CD4-positive, alpha-beta T cell treated with Interleukin-6 for 4 hours (primary cell): Measurements from ENCODE around the gene AUTS2.

ENCODE experiments used
- DNase-seq: peaks from one replicate; pipeline ENCODE4 v3.0.0-alpha.2; 2020; ENCODE audit warnings: mixed read lengths

AUTS2 gene

DNA sequence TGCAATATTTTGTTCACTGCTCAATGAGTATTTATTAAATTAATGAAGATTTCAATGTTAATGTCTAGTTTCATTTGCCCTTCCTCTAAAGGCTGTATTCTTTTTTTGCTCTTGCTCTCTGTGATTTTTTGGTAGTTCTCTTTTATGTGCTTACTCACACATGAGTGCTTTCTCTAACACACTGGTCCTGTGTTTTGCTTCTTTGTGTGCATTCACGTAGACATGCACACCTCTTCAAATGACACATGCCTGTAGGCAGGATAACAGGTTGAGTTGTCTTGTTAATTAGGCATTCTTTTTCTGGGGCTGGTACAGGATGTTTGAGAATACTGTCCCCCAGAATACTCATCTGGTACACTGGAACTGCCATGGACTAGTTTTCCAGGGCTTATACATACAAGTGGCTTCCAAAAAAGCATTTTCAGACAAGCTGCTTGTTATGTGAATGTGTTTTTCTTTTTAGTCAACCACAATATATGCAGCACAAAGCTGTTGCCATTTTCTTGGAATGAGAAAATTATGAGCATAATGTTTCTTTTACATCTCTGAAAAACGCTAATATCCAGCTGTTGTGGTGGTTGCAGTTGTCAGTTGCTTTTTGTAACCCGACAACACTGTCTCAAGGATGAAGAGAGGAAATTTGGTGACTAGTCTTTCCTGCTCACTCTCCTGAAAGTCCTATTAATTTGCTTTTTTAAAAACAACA, 416.4 kb downstream of the AUTS2 start:
- DNase-seq: no peak

DNA sequence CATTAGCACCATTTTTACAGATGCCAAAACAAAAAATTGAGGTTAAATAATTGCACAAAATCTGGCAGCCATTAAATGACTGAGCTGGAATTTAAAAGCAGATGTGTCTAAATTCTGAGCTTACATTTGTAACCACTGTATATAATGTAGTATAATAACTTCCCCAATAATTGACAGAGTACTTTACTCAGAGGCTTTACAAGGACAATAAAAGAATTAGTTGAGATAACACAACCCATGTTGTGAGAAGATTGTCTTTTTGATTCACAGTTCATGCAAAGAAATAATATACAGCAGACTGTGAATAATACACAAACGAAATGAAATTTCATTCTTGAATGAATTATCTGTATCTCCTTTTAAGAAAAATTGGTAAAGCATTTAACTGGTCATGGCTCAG, 417.1 kb downstream of the AUTS2 start:
- no peak for DNase-seq

DNA sequence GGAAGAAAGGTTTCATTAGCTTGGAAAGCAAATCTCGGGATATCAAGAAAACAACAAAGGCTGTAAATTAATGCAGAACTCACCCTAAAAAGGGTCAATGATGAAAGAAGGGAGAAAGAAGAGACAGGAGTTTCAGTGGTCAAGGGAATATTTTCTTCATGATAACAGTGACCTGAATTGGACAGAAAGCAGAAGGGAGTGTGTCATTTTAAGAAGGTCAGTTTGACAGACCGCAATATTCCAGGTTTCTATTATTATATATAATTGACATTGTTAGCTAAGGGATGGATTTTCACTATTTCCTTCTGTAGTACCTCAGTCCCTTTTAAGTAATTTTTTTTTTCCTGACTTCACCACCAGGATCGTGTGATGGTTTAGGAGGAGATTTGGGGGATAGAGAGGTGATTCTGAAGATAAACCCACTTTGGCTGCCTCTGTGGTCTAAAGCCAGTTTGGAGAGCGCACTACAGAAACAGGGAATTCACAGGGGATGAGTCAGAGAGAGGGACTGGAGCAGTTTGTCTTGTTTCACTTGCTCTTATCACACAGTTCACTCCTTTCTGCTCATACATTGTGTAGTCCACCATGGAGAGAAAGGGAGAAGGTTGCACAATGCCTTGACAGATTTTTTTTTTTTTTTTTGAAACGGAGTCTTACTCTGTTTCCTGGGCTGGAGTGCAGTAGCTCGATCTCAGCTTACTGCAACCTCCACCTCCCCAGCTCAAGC, 417.9 kb downstream of the AUTS2 start:
- DNase-seq: no peak

DNA sequence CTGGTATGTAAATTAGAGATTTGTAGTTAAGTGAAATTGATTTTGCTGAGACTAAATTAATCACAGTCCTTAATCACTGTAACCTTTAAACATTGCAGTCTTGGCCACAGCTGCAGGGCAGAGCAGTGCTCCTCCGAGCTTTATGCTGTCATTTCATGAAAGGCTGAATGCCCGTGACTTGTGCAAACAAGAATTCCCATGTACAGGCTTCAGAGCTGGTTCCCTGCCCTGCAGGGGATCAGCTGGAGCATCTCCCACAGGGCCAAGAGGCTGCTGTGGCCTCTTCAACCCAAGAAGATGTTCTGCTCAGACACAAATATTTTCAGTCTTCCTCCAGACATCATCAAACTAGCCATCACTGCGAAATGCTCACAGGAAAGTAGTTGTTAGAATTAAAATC, 419.1 kb downstream of the AUTS2 start:
- no peak for DNase-seq

DNA sequence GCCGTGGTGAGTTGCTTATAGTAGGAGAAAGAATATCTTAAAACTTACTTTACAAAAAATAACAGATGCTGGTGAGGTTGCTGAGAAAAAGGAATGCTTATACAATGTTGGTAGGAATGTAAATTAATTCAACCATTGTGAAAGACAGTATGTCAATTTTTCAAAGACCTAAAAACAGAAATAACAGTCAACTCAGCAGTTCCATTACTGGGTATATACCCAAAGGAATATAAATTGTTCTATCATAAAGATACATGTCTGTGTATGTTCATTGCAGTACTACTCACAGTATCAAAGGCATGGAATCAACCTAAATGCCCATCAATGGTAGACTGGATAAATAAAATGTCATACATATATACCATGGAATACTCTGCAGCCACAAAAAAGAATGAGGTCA, 420.4 kb downstream of the AUTS2 start:
- no peak for DNase-seq

DNA sequence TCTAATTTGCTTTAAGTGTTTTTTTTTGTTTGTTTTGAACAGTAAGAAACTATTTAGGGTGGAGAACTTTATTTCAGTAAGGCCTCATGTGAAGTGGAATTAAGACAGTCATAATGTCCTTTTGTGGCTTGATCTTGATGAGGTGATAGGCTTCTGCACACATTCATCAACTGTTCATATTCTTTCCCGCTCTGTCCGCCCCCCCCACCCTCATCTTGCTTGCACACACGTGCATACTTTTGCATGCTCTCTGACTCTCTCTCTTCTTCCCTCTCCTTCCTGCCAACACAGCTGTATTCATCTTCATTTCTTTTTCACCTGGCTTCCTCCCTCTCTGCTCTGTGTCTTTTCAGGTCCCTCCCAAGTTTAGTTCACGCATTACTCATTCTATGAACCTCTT, 429.6 kb downstream of the AUTS2 start:
- DNase-seq: no peak

DNA sequence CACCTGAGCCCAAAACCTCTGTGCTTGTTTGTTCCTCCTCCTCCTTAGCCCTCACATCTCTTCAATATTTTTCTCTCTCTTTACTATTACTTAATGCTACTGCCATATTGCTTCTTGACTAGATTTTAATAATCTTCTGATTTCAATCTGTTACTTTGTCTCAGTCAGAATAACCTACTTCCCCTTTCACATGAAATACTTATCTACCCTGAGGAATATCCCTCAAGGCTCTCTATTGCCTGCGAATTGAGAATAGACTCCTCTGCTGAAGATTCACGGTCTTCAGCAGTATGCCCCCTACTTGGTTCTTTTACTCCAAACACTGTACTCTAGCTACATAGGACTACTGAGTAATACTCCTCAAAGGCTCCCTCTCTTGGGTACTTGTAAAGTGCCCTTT, 430.3 kb downstream of the AUTS2 start:
- DNase-seq: no peak

DNA sequence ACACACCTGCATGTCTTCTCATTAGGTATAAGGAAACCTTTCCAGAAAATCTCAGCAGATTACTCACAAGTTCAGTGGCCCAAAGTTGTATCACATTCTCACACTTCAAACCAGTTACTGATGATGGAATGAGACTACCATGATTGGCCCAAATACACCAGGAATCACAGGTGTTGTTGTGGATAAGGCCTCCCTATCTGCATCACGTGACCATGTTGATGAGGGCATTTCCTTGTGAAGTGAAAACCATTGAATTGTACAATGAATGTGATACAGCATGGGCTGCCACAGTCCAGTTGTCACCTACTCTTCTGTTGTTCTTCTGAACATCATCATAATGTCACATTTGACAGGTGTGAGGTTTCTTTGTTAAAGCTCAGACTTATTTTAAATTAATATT, 431.7 kb downstream of the AUTS2 start:
- DNase-seq: no peak

DNA sequence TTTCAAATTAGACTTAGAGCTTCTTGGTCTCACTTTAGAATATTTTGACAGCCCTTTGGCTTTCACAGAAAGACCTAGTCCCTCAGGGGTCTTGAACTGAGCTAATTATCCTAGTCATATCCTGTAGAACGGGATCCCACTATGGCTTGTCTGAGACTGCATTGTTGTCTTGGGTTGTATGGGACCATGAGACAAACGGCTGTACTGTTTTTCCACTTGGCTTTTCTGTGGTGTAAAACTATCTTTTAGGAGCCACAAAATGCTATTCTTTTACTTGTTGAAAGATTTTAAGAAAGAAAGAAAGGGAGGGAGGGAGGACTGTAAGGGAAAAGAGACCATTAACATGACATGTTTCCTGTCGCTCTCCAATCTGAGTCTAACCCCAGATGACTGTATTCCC, 432.5 kb downstream of the AUTS2 start:
- DNase-seq: no peak

DNA sequence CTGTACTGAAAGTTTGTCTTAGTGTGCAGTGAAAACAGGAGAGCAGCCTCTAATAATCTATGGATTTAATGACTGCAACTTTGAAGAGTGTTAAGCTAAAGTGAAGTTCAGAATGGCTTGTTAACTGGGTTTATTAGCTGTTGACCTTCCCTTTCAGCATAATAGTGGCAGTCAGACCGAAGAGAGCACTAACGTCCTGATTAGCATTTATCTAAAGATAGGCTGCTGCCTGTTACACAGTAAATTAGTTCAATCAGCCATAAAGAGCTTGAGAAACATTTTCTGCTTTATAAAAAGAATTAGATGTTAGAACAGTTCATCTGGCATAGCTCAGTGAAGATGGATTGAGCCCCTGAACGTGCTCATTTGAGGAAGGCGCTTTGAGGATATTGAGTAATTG, 433.0 kb downstream of the AUTS2 start:
- DNase-seq: no peak

DNA sequence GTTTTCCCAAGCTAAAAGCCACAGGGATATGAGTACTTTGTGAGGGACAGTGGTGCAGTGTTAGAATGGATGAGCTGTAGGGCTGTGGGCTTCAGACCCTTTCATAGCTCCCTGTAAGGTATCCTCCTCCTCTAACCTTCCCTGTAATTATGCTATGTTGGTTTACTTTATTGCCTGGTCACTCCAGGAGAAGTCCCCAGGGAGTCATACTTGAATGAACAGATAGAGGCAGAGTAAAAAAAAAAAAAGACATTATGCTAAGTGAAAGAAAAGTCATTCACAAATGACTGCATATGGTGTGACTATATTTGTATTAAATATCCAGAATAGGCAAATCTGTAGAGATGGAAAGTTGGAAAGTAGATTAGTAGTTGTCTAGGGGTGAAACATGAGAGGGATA, 434.4 kb downstream of the AUTS2 start:
- no peak for DNase-seq

DNA sequence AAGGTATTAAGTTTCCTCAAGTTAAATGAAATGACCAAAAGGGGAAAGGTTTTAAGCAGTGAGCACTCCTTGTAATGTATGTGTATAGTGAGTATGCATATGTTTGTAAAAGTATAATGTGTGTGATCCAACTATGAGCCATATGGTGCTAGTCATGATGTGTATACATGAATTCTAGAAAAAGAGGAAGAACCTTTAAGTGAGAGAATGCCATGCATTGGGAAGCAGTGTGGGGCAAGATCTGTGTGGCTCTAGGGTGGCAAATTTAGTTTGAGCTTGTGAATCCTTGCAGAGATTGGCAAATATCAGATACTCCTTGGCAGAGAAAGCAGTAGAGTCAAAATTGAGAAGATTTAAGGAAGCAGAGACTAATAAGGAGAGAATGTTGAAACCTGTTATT, 435.0 kb downstream of the AUTS2 start:
- no peak for DNase-seq

DNA sequence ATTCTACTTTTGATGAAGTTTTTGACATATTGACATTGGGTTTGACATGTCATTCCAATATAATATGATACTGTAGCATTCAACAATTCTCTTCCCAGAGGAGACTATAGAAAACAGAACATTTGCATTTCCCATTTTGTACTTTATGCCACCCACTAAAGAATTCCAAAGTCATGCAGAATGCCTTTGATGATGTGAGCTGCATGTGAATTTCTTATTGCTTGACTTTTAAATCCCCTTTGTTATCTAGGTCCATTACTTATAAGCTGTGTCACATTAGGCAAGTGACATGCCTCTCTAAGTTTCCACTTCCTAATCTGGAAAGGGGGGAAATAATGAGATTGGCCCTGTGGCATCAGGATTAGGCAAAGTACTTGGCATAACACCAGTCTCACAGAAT, 436.7 kb downstream of the AUTS2 start:
- no peak for DNase-seq

DNA sequence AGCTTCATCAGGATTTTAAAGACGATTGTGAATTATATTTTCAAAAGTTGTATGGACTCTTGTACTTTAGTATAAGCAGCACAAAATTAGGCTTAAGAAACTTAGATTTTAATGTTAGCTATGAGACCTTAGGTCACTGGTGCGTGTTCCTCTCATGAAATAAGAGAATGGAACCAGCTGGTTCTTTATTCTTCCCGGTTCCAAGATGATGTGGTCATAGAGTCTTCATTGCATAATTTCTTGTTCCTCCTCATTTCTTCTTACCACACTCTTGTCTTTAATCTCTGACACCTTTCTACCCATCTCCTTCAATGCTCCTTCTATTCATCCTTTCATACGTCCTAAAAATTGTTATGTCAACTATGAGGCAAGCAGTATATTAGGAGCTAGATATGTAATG, 437.2 kb downstream of the AUTS2 start:
- DNase-seq: no peak

DNA sequence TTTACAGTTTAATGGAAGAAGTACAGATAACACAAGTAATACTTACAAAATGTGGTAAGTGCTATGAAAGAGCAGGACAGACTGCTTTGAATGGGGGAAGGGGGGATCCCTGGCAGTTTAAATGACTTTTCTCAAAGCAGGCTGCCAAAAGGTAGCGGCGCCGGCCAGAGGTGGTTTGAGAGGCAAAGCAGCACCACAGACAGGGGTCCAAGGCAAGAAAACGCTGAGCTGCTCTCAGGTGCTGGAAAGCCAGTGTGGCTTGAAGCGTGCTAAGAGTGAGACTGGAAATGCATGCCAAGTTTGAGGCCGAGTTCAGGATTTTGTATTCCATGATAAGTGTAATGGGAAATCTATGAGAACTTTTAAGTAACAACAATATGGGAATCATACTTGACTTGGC, 437.7 kb downstream of the AUTS2 start:
- DNase-seq: no peak

DNA sequence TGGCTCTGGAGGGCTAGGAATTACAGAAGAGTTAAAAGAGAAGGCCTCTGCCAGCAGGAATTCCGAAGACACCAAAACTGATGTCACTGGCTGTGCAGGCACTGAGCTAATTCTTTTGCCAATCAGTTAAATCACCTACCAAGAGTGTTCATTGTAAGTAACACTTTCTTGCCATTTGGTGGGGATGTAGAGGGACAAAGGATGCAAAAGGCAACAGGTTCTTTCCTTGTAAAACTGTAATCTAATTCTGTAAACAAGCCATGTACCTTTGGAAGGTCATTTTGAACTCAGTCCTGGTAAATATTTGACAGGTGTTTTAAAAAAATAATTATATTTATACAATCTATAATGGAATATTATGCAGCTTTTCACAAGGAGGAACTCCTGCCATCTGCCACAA, 438.4 kb downstream of the AUTS2 start:
- no peak for DNase-seq

DNA sequence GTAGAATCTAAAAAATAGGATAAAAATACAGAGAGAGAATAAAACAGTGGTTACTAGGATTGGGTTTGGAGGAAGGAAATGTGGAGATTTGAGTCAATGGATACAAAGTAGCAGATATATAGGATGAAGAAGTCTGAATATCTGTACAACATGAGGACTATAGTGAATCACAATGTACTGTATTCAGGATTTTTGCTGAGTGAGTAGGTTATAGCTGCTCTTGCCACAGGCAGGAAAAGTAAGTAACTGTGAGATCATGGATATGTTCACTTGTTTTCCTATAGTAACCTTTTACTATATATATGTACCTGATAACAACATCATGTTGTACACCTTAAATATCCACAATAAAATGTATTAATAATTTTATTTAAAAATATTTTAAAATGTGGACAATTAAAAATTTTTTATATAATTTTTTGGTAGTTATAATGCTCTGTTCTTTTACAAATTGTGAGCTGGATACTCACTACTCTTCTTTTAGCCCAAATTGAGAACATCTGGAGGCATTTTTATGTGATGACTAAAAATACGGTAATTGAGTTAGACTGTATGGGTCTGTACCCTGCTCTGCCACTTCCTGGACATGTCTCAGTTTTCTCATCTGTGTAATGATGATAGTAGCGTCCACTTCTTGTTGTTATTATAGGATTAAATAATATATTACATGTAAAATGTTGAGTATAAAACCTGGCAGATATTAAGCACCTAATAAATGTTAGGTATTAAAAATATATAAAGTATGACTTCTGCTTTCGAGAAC, 439.1 kb downstream of the AUTS2 start:
- no peak for DNase-seq

DNA sequence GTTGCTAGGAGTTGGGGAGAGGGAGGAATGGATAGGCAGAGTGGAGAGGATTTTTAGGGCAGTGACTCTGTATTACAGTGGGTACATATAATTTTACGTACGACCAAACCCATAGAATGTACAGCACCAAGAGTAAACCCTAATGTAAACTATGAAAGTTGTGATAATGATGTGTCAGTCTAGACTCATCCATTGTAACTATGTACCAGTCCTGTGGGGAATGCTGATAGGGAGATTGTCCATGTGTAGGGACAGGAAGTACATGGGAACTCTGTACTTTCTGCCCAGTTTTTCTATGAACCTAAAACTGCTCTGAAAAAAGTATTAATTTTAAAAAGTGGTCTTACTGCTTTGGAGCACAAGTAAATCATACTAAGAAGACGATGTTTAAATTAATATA, 441.8 kb downstream of the AUTS2 start:
- DNase-seq: no peak

DNA sequence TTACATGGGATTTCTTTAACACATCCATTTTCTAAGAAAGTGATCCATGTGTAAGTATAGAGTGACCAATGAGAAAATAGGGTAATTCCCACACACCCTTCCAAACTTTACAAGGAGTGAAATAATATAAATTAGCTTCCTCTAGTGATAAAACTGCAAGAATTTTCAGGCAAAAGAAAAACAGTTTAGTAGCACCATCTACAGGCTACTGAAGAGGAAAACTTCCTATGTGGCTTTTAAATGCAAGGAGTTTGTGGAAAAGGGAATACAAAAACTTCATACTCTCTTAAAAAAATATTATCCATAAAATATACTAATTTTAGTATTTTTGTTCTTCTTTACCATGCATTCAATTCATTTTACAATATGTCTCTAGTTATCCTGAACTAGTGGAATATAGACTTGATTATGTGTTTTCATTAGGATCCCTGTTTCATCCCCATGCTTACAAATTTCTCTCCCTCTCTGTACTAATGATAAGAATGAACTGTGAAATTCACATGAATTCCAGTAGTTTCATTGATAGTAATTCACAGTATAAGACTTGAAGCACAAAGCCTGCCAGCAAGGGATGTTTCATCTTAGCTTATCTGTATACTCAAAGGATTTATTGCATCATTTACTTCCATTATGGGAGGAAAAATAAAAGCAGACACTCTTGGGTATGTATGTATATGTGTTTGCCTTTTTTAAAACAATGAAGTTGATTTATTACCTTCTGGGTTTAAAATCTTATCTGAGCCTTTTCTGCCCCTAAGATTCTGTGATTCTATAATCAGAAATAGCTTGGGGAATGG, 442.9 kb downstream of the AUTS2 start:
- DNase-seq: no peak

DNA sequence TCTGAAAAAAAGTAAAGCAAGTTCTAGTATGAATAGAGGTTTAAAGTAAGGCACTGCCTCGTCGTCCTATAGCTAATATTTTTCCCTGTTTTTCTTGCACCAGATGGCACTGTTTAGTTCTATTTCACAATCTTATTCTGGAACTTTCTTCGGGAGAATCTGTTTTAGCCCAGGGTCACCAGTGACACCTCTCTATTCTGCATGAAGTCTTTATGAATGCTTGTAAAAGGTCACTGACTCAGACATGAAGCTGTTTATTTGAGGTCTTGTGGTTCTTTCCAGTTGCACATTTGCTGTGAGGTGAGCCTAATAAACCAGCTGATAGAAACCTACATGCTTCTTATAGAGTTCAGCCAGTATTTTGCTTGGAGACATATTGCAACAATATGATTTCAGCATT, 444.3 kb downstream of the AUTS2 start:
- no peak for DNase-seq

DNA sequence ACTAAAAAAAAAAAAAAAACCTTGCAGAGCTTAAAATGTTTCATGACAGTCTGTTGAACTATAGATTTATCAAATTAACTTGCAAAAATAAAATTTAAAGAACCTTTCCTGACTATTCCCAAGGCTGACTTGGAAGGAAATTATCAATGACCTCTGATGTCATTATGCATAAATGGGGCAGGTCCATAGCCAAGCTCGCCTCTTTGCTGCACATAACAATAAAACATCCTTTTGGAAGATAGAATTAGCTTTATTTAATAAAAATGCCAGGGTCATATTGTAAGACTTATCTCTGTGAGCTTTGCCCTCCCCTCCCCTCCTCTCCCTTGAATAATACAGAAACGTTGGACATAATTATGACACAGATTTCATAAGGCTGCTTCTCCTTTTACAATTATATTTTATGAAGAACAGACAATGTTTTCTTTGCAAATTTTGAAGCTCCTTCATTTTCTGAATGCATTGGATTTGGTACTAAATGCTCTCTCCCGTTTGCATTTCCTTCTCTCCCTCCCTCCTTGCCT, 444.8 kb downstream of the AUTS2 start:
- no peak for DNase-seq

DNA sequence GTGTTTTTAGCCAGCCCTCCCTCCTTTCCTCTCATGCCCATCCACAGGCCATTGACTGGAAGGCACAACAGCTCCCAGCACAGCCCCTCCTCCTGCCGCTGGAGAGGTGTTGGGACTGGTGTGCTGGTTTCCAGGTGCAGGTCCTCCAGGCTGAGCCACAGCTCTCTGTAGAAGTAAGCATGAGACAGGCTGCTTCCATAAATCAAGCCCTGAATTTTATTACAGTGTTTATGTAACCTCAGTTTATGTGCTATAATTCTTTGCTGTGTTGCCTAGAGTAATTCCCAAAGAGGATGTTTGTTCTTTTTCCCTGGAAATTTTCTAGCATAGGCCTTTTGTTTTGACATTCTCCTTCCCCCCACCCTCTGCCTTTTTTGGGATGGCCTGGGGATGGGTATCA, 445.8 kb downstream of the AUTS2 start:
- no peak for DNase-seq

DNA sequence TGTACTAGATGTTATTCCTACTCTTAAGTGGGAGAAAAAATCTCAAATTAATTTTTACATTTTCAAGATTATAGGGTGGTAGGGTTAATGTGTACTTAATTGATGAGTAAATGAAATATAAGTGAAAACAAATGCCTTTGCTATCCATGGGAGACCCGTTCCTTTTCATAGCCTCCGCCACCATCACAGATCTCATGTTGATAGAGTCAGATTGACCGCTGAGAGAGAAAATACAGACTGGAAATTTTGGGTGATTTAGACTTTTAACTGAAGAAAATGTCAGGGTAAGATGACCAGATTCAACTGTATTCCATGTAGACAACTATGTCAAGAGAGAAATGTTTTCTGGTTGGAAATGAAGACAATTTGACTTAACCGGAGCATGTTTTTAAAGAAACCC, 446.2 kb downstream of the AUTS2 start:
- DNase-seq: no peak
